NCI-H460 (cell line): ENCODE results near the gene ABCG8. TPM values are rescaled to one million over a fixed set of nuclear protein-coding genes. Genes with fewer than 3 reads are reported as not detected.
"Not testable (repeated sequence)": the region's sequence is repeated elsewhere in the genome, so short reads cannot be mapped to it uniquely, and the experiment has no call there.

Experiments
- DNase-seq: peaks from one replicate; pipeline ENCODE4 v3.0.0-alpha.2; 2016; ENCODE audit warnings: low read depth; ENCODE audit errors: extremely low read depth
- small RNA-seq, 2 experiments: library from RNA; depleted of rRNA; stranded (forward); fragments of <200 nt; gene quantifications; one replicate each; pipeline ENCODE3, GENCODE V24; 2014
- total RNA-seq: library from RNA; depleted of rRNA; stranded (reverse); fragments of >200 nt; shearing (Covaris generic); gene quantifications from 2 replicates; pipeline ENCODE4 v1.2.3, GENCODE V29; 2014; rRNA removed

The ABCG8 gene
- total RNA-seq, 1 experiment from 2014 or later: not detected

- DNase-seq: no peak
Measured at GRCh38 chr2:43905871-43906270, 67.1 kb downstream of the ABCG8 start.

GRCh38 chr2:43906448-43907109, 67.8 kb downstream of the ABCG8 start:
- no peak for DNase-seq

GRCh38 chr2:43911136-43911790, 72.5 kb downstream of the ABCG8 start:
- not testable (repeated sequence) for DNase-seq

- DNase-seq: no peak
Measured at GRCh38 chr2:43924463-43924862, 85.7 kb downstream of the ABCG8 start.

- no peak for DNase-seq
Measured at GRCh38 chr2:43925431-43925830, 86.7 kb downstream of the ABCG8 start.

DNA sequence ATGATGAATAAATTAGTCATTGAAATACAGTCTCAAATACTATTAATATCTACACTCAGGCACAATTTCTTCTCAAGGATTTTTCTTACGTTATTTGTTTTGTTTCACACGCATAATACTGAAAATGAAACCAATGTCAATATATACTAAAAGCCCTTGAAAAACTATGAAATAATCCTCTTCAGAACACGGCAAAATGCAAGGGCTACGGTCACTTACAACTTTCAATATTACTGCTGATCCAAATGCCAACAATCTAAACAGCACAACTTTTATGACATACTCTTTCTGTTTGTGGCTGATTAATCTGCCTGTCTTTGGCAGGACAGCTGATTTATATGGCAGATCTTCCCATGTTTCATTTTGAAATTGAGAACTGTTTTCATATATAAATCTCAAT, 88.7 kb downstream of the ABCG8 start:
- no peak for DNase-seq

- no peak for DNase-seq
Measured at GRCh38 chr2:43931293-43931692, 92.5 kb downstream of the ABCG8 start.

Small RNAs within 50 kb of the gene (small RNA-seq; reads per million reads assigned to genes)
- gene RN7SL455P: 0 reads per million in 2 experiments
- 0 reads per million in 2 experiments for gene RNU6-1048P

Other genes starting within 250 kb of the ABCG8 start
- gene THADA, start 242.9 kb upstream of the ABCG8 start, total RNA-seq: 18.5 and 27.9 TPM in 2 replicates
- gene PLEKHH2, start 201.7 kb upstream of the ABCG8 start, total RNA-seq: 1.8 and 2.1 TPM in 2 replicates
- 1.3 and 2.0 TPM in 2 replicates for gene C1GALT1C1L, start 162.5 kb upstream of the ABCG8 start, total RNA-seq
- 35.0 and 40.4 TPM in 2 replicates for gene DYNC2LI1, start 64.9 kb upstream of the ABCG8 start, total RNA-seq
- gene ABCG5, start 132 bp upstream of the ABCG8 start, total RNA-seq: not detected in 2 replicates
- gene LRPPRC, start 157.0 kb downstream of the ABCG8 start, total RNA-seq: 137 and 150 TPM in 2 replicates